GM12874 (cell line): Measurements from ENCODE around the gene CSMD2.

Experiments used
- TF ChIP-seq, protein P1 (sequence below): IDR thresholded peaks from 2 replicates; pipeline ENCODE4 v1.5.1; 2011; ENCODE audit warnings: low read depth, mild to moderate bottlenecking, control low read depth, low read length, moderate library complexity; ENCODE audit not compliant: insufficient read depth

The CSMD2 gene

DNA sequence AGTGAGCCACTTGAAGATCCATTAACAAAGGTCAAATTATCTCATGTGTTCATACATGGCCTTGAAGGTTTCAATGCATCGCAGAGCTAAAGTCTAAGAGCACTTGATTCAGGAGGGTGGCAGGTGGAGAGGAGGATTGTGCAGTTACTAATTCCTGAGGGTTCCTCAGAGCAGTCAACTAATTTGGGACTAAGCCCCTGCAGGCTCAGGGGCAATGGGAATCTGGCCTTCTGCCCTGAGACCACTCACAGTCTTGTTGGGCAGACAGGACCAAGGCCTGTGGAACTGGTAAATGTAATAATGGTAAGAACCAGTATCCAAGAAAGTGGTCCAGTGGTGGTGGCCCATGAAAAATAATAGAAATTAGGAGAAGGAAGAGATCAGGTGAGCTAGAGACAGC is 428.5 kb downstream of the CSMD2 start:
- TF ChIP-seq, protein P1, sequence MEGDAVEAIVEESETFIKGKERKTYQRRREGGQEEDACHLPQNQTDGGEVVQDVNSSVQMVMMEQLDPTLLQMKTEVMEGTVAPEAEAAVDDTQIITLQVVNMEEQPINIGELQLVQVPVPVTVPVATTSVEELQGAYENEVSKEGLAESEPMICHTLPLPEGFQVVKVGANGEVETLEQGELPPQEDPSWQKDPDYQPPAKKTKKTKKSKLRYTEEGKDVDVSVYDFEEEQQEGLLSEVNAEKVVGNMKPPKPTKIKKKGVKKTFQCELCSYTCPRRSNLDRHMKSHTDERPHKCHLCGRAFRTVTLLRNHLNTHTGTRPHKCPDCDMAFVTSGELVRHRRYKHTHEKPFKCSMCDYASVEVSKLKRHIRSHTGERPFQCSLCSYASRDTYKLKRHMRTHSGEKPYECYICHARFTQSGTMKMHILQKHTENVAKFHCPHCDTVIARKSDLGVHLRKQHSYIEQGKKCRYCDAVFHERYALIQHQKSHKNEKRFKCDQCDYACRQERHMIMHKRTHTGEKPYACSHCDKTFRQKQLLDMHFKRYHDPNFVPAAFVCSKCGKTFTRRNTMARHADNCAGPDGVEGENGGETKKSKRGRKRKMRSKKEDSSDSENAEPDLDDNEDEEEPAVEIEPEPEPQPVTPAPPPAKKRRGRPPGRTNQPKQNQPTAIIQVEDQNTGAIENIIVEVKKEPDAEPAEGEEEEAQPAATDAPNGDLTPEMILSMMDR = no peak

DNA sequence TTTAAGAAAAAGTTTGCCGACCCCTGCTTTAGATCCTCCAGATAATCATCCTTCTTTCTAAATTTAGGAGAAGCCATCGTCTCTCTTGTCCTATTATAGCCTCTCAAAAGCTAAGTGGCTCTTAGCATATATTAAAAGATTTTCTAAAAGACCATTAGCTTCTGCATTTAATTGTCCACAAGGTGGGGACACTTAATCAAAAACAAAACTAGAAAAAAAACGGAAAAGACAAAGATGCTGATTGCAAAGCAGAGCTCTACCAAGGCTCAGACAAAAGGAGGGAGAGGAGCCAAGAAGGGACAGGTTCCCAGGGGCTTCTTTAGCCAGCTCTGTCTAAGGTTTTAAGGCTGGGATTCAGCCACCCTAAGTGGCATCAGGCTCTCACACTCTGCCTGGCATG is 429.4 kb downstream of the CSMD2 start:
- TF ChIP-seq, protein P1 = no peak

DNA sequence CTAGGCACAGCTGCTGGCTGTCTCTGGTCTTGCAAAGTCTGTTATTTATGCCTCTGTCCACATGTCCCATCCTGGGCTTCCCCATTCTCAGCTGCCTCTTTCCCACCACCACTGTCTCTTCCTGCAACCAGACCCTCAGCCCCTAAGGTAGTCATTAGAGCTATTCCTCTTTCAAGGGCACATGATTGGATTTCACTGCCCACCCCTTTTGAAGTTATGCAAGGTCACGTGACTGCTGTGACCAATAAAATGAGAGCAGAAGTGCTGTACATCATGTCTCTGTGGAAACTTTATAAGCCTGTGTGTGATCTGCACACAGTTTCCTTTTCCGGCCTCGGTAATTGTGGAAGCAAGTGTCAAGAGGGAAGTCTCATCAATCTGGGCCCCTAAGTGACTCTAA is 437.7 kb downstream of the CSMD2 start:
- TF ChIP-seq, protein P1 = no peak

DNA sequence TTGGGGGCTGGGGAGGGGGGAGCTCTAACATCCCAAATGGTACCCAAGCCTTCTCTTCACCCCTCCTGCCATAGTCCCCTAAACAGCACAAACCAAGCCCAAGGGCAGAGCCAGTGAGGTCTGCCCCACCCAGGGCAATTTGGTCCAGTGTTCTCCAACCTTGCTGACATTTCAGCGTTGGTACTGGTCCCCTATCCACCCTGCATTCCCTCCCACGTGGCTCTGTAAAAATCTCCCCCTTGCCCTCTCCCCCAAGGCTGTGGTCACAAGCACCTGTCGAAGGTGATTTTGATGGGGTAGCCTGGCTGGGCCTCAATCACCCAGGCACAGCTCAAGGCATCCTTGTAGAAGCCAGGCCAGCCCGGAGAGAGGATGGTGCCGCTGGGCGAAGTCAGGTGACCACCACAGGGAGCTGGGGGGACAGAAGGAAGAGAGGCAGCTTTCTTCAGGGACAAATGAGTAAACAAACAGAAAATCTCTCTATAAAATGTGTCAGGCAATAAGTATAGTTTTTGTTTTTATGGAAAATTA is 438.7 kb downstream of the CSMD2 start:
- TF ChIP-seq, protein P1 = no peak

DNA sequence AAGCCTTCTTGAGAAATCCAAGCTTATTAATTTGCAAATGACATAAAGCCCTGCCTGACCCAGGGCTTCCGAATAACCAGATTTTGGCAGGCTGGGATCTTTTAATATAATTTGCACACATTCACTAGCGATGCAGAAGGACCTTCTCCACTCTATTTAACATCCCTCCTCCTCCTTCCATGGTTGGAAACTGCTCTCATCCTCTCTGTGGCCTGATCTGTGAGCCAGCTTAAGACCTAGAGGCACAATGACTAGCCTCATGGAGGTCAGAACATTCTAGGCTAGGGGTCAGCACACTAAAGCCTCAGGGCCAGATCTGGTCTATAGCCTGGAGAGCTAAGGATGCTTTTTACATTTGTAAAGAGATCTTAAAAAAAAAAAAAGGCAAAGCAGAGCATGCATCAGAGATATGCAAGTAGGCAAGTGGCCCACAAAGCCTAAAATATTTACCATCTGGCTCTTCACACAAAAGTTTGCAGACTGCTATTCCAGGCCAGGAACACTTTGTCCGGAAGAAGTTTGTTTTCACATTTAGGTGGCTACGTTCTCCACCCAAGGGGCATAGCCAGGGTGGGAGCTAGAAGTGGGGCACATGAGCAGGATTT is 439.4 kb downstream of the CSMD2 start:
- TF ChIP-seq, protein P1 = no peak

DNA sequence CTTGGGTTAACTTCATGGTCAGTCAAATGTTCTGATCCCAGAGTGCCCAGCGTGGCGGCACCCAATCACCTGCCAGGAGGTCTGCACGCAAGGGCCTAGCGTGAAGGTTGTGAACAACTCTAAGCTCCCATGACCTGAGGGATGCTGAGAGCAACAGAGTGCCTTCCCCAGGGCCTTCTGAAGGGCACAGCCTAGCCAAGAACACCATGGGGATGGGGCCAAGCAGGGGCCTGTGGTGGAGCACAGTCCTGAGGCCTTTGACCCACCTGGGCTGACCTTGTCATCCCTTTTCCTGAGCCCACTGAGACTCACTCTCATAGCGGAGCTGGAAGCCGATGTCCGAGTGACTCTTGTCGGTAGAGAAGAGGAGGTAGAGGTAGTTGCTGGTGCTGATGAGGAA is 440.0 kb downstream of the CSMD2 start:
- TF ChIP-seq, protein P1 = no peak

DNA sequence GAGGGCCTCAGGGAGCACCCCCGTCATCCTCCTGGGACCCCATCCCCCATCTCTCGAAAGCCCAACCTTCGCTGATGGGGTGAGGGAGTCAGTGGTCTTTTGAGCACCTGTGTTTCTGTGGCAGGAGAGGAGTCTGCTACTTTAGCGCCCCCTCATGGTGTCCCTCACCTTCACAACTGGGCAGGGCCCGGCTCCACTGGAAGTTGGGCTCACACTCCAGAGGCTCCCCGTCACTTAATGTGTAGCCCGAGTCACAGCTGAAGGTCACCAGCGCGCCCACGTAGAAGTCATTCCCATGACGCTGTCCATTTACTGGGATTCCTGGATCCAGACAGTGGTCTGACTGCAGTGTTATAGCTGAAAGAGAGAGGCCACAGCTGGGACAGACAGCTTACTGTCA is 440.7 kb downstream of the CSMD2 start:
- TF ChIP-seq, protein P1 = no peak
